ENCODE results near the gene ARHGAP15. TPM values are rescaled to one million over a fixed set of nuclear protein-coding genes. Genes with fewer than 3 reads are reported as not detected.

ARHGAP15 gene
- total and polyA plus RNA-seq, 8 donors, result 0.69 to 5.2 (median 1.5) TPM

DNA sequence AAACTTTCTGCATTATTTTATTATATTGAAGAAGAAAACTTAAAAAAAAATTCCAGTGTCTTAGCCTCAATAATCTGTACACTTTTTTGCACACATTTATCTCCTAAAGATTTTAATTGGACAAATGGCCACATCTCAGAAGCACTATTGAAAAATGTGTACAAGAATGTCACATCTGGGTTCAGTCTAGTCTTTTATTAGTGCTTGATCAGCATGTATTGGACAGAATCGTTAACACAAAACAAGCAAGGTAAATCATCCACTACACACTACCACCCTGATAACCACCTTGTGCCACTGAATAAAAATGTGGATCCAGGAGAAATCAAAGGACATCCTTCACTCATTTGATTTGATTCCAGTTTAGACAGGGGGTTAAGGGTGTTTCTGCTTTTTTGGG is 554.8 kb downstream of the ARHGAP15 start:
- 40% methylated on average over 1 of the region's 1 CpG for WGBS, 2 donors
- DNase-seq, result no peak
- no peak for FAIRE-seq
- Histone ChIP-seq H3K4me3 (no peak overlapping the region), H3K4me1 (peaks cover 0 to 8% (median 0%) of the 10 kb centered on the region in 3 donors), H3K36me3 (no peaks in the 10 kb centered on the region), H3K27ac (no peak overlapping the region), H3K27me3 (no peaks in the 10 kb centered on the region), H3K9me3 (no peaks in the 10 kb centered on the region)
- TF ChIP-seq, protein P1, sequence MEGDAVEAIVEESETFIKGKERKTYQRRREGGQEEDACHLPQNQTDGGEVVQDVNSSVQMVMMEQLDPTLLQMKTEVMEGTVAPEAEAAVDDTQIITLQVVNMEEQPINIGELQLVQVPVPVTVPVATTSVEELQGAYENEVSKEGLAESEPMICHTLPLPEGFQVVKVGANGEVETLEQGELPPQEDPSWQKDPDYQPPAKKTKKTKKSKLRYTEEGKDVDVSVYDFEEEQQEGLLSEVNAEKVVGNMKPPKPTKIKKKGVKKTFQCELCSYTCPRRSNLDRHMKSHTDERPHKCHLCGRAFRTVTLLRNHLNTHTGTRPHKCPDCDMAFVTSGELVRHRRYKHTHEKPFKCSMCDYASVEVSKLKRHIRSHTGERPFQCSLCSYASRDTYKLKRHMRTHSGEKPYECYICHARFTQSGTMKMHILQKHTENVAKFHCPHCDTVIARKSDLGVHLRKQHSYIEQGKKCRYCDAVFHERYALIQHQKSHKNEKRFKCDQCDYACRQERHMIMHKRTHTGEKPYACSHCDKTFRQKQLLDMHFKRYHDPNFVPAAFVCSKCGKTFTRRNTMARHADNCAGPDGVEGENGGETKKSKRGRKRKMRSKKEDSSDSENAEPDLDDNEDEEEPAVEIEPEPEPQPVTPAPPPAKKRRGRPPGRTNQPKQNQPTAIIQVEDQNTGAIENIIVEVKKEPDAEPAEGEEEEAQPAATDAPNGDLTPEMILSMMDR (IDR thresholded peaks at IDR 0.05), result no peak
- intact Hi-C loops (cut with DNase I), result no loop called here
- no peak for ATAC-seq

DNA sequence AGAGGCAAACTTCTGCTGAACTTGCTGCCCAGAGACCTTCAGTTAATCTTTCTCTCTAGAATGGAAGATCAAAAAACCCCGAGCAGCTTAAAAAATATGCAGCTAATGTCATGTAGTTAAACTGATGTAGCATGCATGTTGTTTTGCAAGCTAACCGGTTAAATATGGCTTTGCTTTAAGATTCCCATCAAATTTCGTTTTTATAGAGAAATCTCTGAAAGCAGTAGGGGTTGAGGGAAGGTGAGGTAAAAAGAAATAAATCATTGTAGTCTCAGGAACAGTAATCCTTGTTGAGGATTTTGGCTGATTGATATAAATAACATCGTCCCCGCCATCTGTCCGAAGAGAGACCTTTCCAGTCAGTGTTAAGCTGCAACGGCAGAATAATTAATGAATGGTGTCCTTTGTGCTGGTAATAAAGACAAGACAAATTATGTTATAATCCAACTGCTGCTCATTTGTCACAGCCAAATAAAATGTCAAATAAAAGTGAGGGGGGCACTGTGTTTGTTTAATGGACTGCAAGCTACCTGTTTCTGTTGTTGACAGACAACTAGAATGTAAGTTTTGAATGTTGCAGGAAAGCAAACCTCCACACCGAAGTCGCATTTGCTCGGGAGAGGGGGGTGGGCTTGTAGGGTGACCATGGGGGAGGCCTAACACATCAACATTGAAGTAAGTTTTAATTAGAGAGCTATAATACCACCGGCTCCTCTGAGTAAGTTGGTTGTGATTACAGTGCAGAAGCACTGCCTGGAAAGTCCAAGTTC is 555.5 kb downstream of the ARHGAP15 start:
- peaks cover 0 to 5% (median 0%) of the 10 kb centered on the region in 3 donors for H3K4me1 ChIP-seq
- TF ChIP-seq, protein P1 (IDR thresholded peaks at IDR 0.05), result no peak
- H3K27ac ChIP-seq, result no peak overlapping the region
- H3K4me3 ChIP-seq, result no peak overlapping the region
- FAIRE-seq (no peak), DNase-seq (no peak), ATAC-seq (no peak)
- no peaks in the 10 kb centered on the region for H3K9me3 ChIP-seq
- intact Hi-C loops (cut with DNase I), result no loop called here
- H3K36me3 ChIP-seq, result no peaks in the 10 kb centered on the region
- no peaks in the 10 kb centered on the region for H3K27me3 ChIP-seq
- 57 to 62% methylated on average over 11 of the region's 11 CpGs for WGBS, 2 donors

DNA sequence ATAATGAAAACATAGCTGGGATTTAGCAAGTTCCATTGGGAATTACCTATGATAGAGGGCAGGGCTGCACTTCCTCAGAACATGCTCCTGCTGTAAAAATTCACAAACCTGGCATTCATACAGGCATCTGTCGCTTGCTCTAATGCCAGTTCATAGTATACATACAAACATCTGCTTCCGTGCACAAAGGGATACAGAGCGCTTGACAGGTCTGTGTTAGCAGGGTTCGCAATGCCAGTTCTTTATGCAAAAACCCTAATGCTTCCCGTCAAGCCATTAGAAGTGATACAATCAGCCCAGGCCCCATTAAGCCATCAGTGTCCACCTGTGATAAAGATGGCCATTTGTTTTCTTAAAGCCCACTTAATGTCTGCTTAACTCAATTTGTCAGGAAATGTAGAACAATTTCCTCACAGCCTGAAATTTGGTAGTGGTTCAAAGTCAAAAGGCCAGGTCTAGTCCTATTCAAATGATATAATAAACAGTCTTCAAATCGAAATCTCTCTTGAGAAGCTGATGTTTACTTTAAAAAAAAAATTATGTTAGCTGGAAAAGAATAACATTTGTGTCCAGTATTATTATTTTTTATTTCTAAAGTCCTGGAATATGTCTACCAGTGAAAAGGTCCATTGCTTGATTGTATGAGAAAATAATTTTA is 556.3 kb downstream of the ARHGAP15 start:
- peak in 1 of 4 donors; percentile 18 for ATAC-seq
- intact Hi-C loops (cut with DNase I), result no loop called here
- no peaks in the 10 kb centered on the region for H3K27me3 ChIP-seq
- no peaks in the 10 kb centered on the region for H3K4me1 ChIP-seq
- no peak for FAIRE-seq
- TF ChIP-seq, protein P1 (IDR thresholded peaks at IDR 0.05), result no peak
- H3K9me3 ChIP-seq, result no peaks in the 10 kb centered on the region
- DNase-seq, result no peak
- no peak overlapping the region for H3K27ac ChIP-seq
- H3K36me3 ChIP-seq, result no peaks in the 10 kb centered on the region
- WGBS, 2 donors, result 74 to 75% methylated on average over 6 of the region's 6 CpGs
- H3K4me3 ChIP-seq, result no peak overlapping the region

DNA sequence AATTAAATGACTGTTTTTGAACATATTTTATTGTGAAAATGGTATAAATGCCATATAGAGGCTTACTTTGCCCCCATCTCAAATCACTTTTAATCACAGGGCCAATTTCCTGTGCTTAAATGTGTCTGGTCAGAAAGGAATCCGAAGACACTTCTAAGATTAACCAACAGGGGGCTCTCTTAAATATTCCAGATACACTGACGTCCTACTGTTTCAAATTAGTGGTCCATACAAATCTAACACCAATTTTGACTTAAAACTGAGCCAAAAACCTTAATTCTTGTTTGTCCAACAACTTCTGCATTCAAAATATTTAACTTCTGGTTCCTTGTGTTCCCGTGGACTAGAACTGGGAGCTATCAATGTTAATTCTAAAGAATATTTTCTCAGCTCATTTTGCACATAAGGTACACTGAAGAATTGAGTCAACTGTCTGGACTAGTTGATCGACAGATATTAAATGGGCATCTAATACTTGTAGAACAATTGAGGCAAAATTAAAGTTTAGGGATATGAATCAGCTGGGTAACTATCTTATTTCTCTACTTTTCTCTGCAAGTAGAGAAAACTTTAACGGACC is 557.5 kb downstream of the ARHGAP15 start:
- ATAC-seq, result peak in 3 of 4 donors; percentile 56 to 75 (median 63)
- no peaks in the 10 kb centered on the region for H3K36me3 ChIP-seq
- intact Hi-C loops (cut with DNase I), result no loop called here
- FAIRE-seq, result no peak
- WGBS, 2 donors, result 52 to 63% methylated on average over 5 of the region's 5 CpGs
- DNase-seq, result no peak
- no peaks in the 10 kb centered on the region for H3K9me3 ChIP-seq
- H3K27me3 ChIP-seq, result no peaks in the 10 kb centered on the region
- H3K27ac ChIP-seq, result no peak overlapping the region
- no peaks in the 10 kb centered on the region for H3K4me1 ChIP-seq
- TF ChIP-seq, protein P1 (IDR thresholded peaks at IDR 0.05), result peak; percentile 30 to 39 (median 38)
- no peak overlapping the region for H3K4me3 ChIP-seq
